ENCODE measurements around the gene HOXB8.

The HOXB8 gene

GRCh38 chr17:48569674-48570324 is 45.3 kb downstream of the HOXB8 start:
- DNase-seq = no peak

GRCh38 chr17:48569240-48569582 is 45.9 kb downstream of the HOXB8 start:
- no peak for DNase-seq

- DNase-seq = no peak
These were observed 46.4 kb downstream of the HOXB8 start for GRCh38 chr17:48568499-48569239.

- DNase-seq = no peak
These were observed 47.3 kb downstream of the HOXB8 start for GRCh38 chr17:48567646-48568354.

GRCh38 chr17:48567209-48567608 is 47.9 kb downstream of the HOXB8 start:
- DNase-seq = no peak

GRCh38 chr17:48566717-48567116 is 48.4 kb downstream of the HOXB8 start:
- DNase-seq = no peak

GRCh38 chr17:48565925-48566710 is 49.0 kb downstream of the HOXB8 start:
- no peak for DNase-seq

- no peak for DNase-seq
These were observed 50.0 kb downstream of the HOXB8 start for GRCh38 chr17:48565022-48565554.

GRCh38 chr17:48564188-48565021 is 50.7 kb downstream of the HOXB8 start:
- no peak for DNase-seq

- no peak for DNase-seq
These were observed 51.3 kb downstream of the HOXB8 start for GRCh38 chr17:48563867-48564187.

- DNase-seq = no peak
These were observed 51.7 kb downstream of the HOXB8 start for GRCh38 chr17:48563385-48563838.

GRCh38 chr17:48562934-48563333 is 52.2 kb downstream of the HOXB8 start:
- DNase-seq = no peak

All from anterior cingulate cortex (tissue), 58 donors.